GM12878 (cell line): ENCODE measurements around the gene GRK2. TPM values are rescaled to one million over a fixed set of nuclear protein-coding genes. Genes with fewer than 3 reads are reported as not detected.

Experiments used
- BCL11A ChIP-seq: IDR thresholded peaks from 2 replicates; pipeline ENCODE4 v1.6.1; 2011; ENCODE audit warnings: low read depth, low read length
- CBX3 ChIP-seq: fragments of 200-600 bp; sonication (generic); IDR thresholded peaks from 2 replicates; pipeline ENCODE4 v1.6.1; 2016; ENCODE audit warnings: low read depth, borderline replicate concordance
- CBX5 ChIP-seq: sonication (generic); IDR thresholded peaks from 2 replicates; pipeline ENCODE4 v1.6.1; 2016; ENCODE audit warnings: low read depth, moderate library complexity, mild to moderate bottlenecking, inconsistent platforms
- CHD2 ChIP-seq: IDR thresholded peaks from 2 replicates; pipeline ENCODE4 v1.6.1; 2011; ENCODE audit warnings: low read depth, low read length, improper control_type of control experiment, borderline replicate concordance
- EZH2 ChIP-seq: IDR thresholded peaks from 2 replicates; pipeline ENCODE4 v1.6.1; 2012; ENCODE audit warnings: low read depth, mild to moderate bottlenecking, control low read depth, inconsistent platforms, low read length, borderline replicate concordance; ENCODE audit not compliant: control insufficient read depth
- FOXK2 ChIP-seq: fragments of 450-650 bp; IDR thresholded peaks from 2 replicates; pipeline ENCODE4 v1.6.1; 2017; ENCODE audit warnings: mild to moderate bottlenecking, moderate library complexity
- IRF3 ChIP-seq: fragments of 450-650 bp; IDR thresholded peaks from 2 replicates; pipeline ENCODE4 v1.6.1; 2014; ENCODE audit warnings: mild to moderate bottlenecking
- KDM1A ChIP-seq: fragments of 200-600 bp; sonication (generic); IDR thresholded peaks from 2 replicates; pipeline ENCODE4 v1.6.1; 2016; ENCODE audit warnings: borderline replicate concordance
- NR2F1 ChIP-seq: fragments of 450-650 bp; conservative IDR thresholded peaks from 2 replicates; pipeline ENCODE4 v1.6.1; 2017; ENCODE audit warnings: mild to moderate bottlenecking
- NRF1 ChIP-seq: conservative IDR thresholded peaks from 2 replicates; pipeline ENCODE4 v1.6.1; 2011; ENCODE audit warnings: mild to moderate bottlenecking, low read depth, low read length, improper control_type of control experiment
- PAX5 ChIP-seq: IDR thresholded peaks from 2 replicates; pipeline ENCODE4 v1.6.1; 2011; ENCODE audit warnings: low read depth, low read length, borderline replicate concordance
- PBX3 ChIP-seq: IDR thresholded peaks from 2 replicates; pipeline ENCODE4 v1.6.1; 2011; ENCODE audit warnings: mild to moderate bottlenecking, low read depth, low read length, moderate library complexity; ENCODE audit not compliant: insufficient replicate concordance
- REST ChIP-seq: IDR thresholded peaks from 2 replicates; pipeline ENCODE4 v1.6.1; 2012; ENCODE audit warnings: mild to moderate bottlenecking, low read depth, low read length
- SMAD5 ChIP-seq: IDR thresholded peaks from 2 replicates; pipeline ENCODE4 v1.6.1; 2016; ENCODE audit warnings: antibody characterized with exemption, low read depth
- SREBF1 ChIP-seq: IDR thresholded peaks from 2 replicates; pipeline ENCODE4 v1.6.1; 2012; ENCODE audit warnings: mild to moderate bottlenecking, low read length
- STAT3 ChIP-seq: IDR thresholded peaks from 2 replicates; pipeline ENCODE4 v1.6.1; 2011; ENCODE audit warnings: low read depth, low read length, improper control_type of control experiment
- TCF3 ChIP-seq: IDR thresholded peaks from 2 replicates; pipeline ENCODE4 v1.6.1; 2012; ENCODE audit warnings: low read depth, mild to moderate bottlenecking, low read length, borderline replicate concordance; ENCODE audit not compliant: insufficient read depth
- USF2 ChIP-seq: IDR thresholded peaks from 2 replicates; pipeline ENCODE4 v1.6.1; 2011; ENCODE audit warnings: low read depth, low read length, improper control_type of control experiment, borderline replicate concordance
- YY1 ChIP-seq: IDR thresholded peaks from 2 replicates; pipeline ENCODE4 v1.6.1; 2011; ENCODE audit warnings: low read depth, mild to moderate bottlenecking, low read length
- ZBTB4 ChIP-seq: fragments of 450-650 bp; formaldehyde crosslinking; IDR thresholded peaks from 2 replicates; pipeline ENCODE4 v1.4.0; 2022; ENCODE audit warnings: mild to moderate bottlenecking, moderate library complexity
- ZNF207 ChIP-seq: fragments of 450-650 bp; IDR thresholded peaks from 2 replicates; pipeline ENCODE4 v1.6.1; 2014; ENCODE audit warnings: antibody characterized with exemption, mild to moderate bottlenecking, borderline replicate concordance
- polyA plus RNA-seq, 11 experiments: library from polyadenylated mRNA; depleted of rRNA in 4 of 11; unstranded in 6 of 11; stranded (reverse) in 5 of 11; fragments of >200 nt; fragmentation: Nextera tagmentation in 4 of 11; fragmentation: Illumina TruSeq in 1 of 11; extraction: Ambion mirVana in 4 of 11; extraction: Trizol in 1 of 11; gene quantifications; 1 replicate in 1 of 11; 2 replicates in 10 of 11; pipeline versions ENCODE4 v1.2.1 to v1.2.3, GENCODE V29; 2011 to 2016; ENCODE audit warnings: inconsistent platforms in 2 of 11, missing spikeins in 2 of 11, low read depth in 1 of 11
- total RNA-seq, 4 experiments: library from RNA; depleted of rRNA in 3 of 4; stranded (reverse); fragments of >200 nt in 3 of 4; fragmentation: Illumina TruSeq in 1 of 4; extraction: Trizol in 1 of 4; gene quantifications; 2 replicates each; pipeline versions ENCODE4 v1.2.1 to v1.2.3, GENCODE V29; 2013 to 2021

Gene GRK2
- total and polyA plus RNA-seq, 10 of the 15 experiments (the other 5 are each of a cell fraction or from before 2014, with no cell fraction given), result 1.0 to 160 (median 66.1) TPM

GRCh38 chr11:67317205-67317887, 51.1 kb downstream of the GRK2 start (continued):
- TF ChIP-seq PAX5 (peak; percentile 76; the same call in 1 of the 2 replicates), SREBF1 (no peak; the same call in 1 of the 2 replicates), ZNF207 (peak; percentile 89; the same call in 1 of the 2 replicates), KDM1A (no peak), ZBTB4 (no peak), NR2F1 (peak; percentile 77), IRF3 (0 out of 2 replicates have a peak, but pooled peaks have one; percentile 44), SMAD5 (no peak), CBX3 (no peak), BCL11A (0 out of 2 replicates have a peak, but pooled peaks have one; percentile 7), NRF1 (peak; percentile 90), STAT3 (no peak), FOXK2 (peak; percentile 29), REST (no peak), CBX5 (no peak), EZH2 (no peak), CHD2 (peak; percentile 75), USF2 (no peak), YY1 (peak; percentile 85), TCF3 (peak; percentile 91), PBX3 (no peak)
